ENCODE data around the gene CCDC12.
"Not testable (repeated sequence)": the region's sequence is repeated elsewhere in the genome, so short reads cannot be mapped to it uniquely, and the experiment has no call there.

CCDC12 gene

GRCh38 chr3:46970391-46971091 is 6.0 kb downstream of the CCDC12 start:
- no peaks in the 10 kb centered on the region; the same call in 1 of the 2 replicates for H3K4me1 ChIP-seq (ENCODE audit: insufficient read depth, low read length)
- no peaks in the 10 kb centered on the region for H3K9me3 ChIP-seq (ENCODE audit: control insufficient read depth, insufficient read depth, low read length)
- H3K9ac ChIP-seq (ENCODE audit: low read depth, low read length): no peak overlapping the region
- peaks cover 3% of the 10 kb centered on the region; the same call in 1 of the 2 replicates for H3K36me3 ChIP-seq (ENCODE audit: insufficient read depth, low read length)

DNA sequence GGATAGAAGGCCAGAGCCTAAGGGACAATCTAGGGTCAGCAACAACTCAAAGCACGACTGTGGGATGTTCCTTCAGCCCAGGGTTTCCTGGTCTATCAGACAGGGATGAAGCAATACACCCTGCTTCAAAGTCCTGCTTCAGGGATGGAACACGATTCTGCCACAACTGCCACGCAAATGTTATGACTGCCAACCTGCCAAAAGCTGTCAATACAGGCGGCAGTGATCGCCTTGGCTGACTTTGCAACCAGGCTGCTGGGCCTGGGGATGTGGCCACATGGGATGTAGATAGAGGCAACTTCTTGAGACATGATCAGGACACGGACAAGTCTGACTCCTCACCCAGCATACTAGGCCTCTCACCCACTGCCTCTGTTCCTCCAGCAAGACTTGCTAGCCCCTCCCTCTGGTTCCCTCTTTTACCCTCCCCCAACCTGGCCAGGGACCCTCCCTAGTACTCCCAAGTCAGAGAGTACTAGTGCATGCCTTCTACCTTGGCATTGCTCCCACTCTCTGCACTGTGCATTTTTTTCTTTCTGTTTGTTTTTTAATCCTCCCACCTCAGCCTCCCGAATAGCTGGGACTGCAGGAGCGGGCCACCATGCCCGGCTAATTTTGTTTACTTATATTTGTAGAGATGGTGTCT is 7.6 kb downstream of the CCDC12 start:
- Histone ChIP-seq H3K9ac (ENCODE audit: low read depth, low read length) (no peak overlapping the region), H3K9me3 (ENCODE audit: control insufficient read depth, insufficient read depth, low read length) (no peaks in the 10 kb centered on the region), H3K4me1 (ENCODE audit: insufficient read depth, low read length) (no peaks in the 10 kb centered on the region; the same call in 1 of the 2 replicates), H3K36me3 (ENCODE audit: insufficient read depth, low read length) (no peaks in the 10 kb centered on the region; the same call in 1 of the 2 replicates)

- no peak overlapping the region for H3K9ac ChIP-seq (ENCODE audit: low read depth, low read length)
- peaks cover 5% of the 10 kb centered on the region; the same call in 1 of the 2 replicates for H3K9me3 ChIP-seq (ENCODE audit: control insufficient read depth, insufficient read depth, low read length)
- H3K4me1 ChIP-seq (ENCODE audit: insufficient read depth, low read length): no peaks in the 10 kb centered on the region; the same call in 1 of the 2 replicates
- peaks cover 6% of the 10 kb centered on the region; the same call in 1 of the 2 replicates for H3K36me3 ChIP-seq (ENCODE audit: insufficient read depth, low read length)
These were observed 9.7 kb downstream of the CCDC12 start for GRCh38 chr3:46966811-46967210.

DNA sequence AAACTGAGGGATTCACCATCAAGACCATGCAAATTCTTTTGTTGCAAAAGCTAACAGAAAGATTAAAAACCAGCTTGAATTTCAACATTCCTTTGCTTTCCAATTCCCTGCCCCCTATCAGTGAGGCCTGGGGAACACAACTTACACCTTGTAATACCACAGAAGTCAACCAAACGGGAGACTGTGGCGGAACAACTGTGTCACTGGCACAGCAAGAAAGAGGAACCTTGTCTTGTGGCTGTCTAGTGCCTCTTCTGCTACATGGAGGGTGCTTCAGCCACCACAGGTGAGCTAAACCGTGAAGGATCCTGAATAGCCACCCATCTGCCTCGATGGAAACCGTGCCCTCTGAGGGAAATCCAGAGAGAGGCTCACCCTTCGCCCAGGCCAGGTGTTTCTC is 11.4 kb downstream of the CCDC12 start:
- Histone ChIP-seq H3K9me3 (ENCODE audit: control insufficient read depth, insufficient read depth, low read length) (peaks cover 5% of the 10 kb centered on the region; the same call in 1 of the 2 replicates), H3K4me1 (ENCODE audit: insufficient read depth, low read length) (peaks cover 14% of the 10 kb centered on the region; the same call in 1 of the 2 replicates), H3K36me3 (ENCODE audit: insufficient read depth, low read length) (peaks cover 6% of the 10 kb centered on the region), H3K9ac (ENCODE audit: low read depth, low read length) (no peak overlapping the region)

- peaks cover 20% of the 10 kb centered on the region for H3K4me1 ChIP-seq (ENCODE audit: insufficient read depth, low read length)
- not testable (repeated sequence) for H3K9me3 ChIP-seq (ENCODE audit: control insufficient read depth, insufficient read depth, low read length); H3K9ac ChIP-seq (ENCODE audit: low read depth, low read length); H3K36me3 ChIP-seq (ENCODE audit: insufficient read depth, low read length)
These were observed 12.4 kb downstream of the CCDC12 start for GRCh38 chr3:46964038-46964590.

DNA sequence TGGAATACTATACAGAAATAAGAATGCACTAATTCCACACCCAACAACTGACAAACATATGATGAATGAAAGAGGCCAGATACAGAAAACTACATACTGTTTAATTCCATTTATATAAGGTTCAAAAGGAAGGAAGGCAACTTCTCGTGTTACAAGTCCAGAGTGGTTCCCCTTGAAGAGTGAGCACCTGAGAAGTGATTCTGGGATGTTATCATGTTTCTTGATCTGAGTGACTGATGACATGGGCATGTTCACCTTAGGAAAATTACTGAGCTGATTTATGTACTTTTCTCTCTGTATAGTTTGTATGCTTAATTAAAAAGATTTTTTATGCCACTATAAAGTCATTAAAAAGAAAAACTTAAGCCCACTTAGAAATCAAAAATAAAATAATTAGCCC is 13.6 kb downstream of the CCDC12 start:
- H3K9me3 ChIP-seq (ENCODE audit: control insufficient read depth, insufficient read depth, low read length): peaks cover 5% of the 10 kb centered on the region; the same call in 1 of the 2 replicates
- peaks cover 6% of the 10 kb centered on the region for H3K36me3 ChIP-seq (ENCODE audit: insufficient read depth, low read length)
- peaks cover 20% of the 10 kb centered on the region for H3K4me1 ChIP-seq (ENCODE audit: insufficient read depth, low read length)
- no peak overlapping the region for H3K9ac ChIP-seq (ENCODE audit: low read depth, low read length)

DNA sequence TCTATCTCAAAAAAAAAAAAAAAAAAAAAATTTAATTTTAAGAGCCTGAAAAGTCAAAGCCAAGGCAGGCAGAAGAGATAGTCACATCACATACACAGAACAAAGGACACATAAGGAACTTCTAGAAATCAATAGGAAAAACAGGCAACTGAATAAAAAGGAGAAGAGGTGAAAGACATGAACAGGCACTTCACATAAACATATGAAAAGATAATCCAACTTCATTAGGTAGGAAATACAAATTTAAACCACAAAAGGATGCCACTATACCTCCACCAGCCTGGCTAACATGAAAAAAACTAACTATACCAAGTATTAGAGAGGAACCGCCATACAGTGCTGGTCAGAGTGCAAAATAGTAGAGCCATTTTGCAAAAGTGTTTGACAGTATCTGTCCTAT is 14.1 kb downstream of the CCDC12 start:
- Histone ChIP-seq H3K4me1 (ENCODE audit: insufficient read depth, low read length) (peaks cover 20% of the 10 kb centered on the region), H3K9me3 (ENCODE audit: control insufficient read depth, insufficient read depth, low read length) (peaks cover 5% of the 10 kb centered on the region; the same call in 1 of the 2 replicates), H3K9ac (ENCODE audit: low read depth, low read length) (no peak overlapping the region), H3K36me3 (ENCODE audit: insufficient read depth, low read length) (peaks cover 6% of the 10 kb centered on the region)

DNA sequence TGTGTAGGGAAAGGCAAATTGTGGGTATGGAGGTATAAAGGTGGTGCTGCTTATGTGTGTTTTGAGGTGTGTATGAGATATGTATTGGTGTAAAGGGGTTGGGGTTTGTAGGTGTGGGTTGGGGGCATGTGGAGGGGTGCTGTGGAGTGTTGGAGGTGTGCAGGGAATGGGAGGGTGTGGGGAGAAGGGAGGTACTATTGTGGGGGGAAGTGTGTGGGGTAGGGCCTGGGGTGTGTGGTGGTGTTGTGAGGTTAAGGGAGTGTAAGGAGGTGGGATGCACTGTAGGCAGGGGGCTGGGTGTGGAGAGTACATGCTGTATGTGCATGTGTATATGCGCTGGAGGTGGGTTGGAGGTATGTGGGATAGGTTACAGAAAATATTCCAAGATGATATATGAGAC is 15.7 kb downstream of the CCDC12 start:
- Histone ChIP-seq H3K4me1 (ENCODE audit: insufficient read depth, low read length) (peaks cover 20% of the 10 kb centered on the region), H3K9ac (ENCODE audit: low read depth, low read length) (no peak overlapping the region), H3K36me3 (ENCODE audit: insufficient read depth, low read length) (peaks cover 6% of the 10 kb centered on the region), H3K9me3 (ENCODE audit: control insufficient read depth, insufficient read depth, low read length) (peaks cover 5% of the 10 kb centered on the region; the same call in 1 of the 2 replicates)

- peaks cover 5% of the 10 kb centered on the region; the same call in 1 of the 2 replicates for H3K9me3 ChIP-seq (ENCODE audit: control insufficient read depth, insufficient read depth, low read length)
- H3K4me1 ChIP-seq (ENCODE audit: insufficient read depth, low read length): peaks cover 20% of the 10 kb centered on the region
- no peak overlapping the region for H3K9ac ChIP-seq (ENCODE audit: low read depth, low read length)
- peaks cover 6% of the 10 kb centered on the region for H3K36me3 ChIP-seq (ENCODE audit: insufficient read depth, low read length)
These were observed 16.4 kb downstream of the CCDC12 start for GRCh38 chr3:46960081-46960701.

DNA sequence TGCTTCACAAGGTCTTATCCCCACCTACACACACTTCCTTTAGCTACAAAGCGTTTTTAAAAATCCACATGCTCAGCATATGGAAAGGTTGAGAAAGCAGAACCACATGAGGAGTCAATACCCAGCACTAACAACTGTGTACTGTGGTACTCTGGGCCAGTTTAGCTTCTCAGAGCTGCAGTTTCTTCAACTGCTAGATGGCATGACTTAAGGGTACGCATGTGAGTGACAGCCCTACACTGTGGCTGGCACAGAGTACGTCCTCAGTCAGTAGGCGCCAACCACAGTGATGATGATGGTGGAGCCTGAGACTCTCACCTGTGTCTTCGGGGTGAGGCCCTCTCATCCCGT is 17.4 kb downstream of the CCDC12 start:
- peaks cover 5% of the 10 kb centered on the region; the same call in 1 of the 2 replicates for H3K9me3 ChIP-seq (ENCODE audit: control insufficient read depth, insufficient read depth, low read length)
- H3K36me3 ChIP-seq (ENCODE audit: insufficient read depth, low read length): peaks cover 6% of the 10 kb centered on the region
- no peak overlapping the region for H3K9ac ChIP-seq (ENCODE audit: low read depth, low read length)
- peaks cover 20% of the 10 kb centered on the region for H3K4me1 ChIP-seq (ENCODE audit: insufficient read depth, low read length)

DNA sequence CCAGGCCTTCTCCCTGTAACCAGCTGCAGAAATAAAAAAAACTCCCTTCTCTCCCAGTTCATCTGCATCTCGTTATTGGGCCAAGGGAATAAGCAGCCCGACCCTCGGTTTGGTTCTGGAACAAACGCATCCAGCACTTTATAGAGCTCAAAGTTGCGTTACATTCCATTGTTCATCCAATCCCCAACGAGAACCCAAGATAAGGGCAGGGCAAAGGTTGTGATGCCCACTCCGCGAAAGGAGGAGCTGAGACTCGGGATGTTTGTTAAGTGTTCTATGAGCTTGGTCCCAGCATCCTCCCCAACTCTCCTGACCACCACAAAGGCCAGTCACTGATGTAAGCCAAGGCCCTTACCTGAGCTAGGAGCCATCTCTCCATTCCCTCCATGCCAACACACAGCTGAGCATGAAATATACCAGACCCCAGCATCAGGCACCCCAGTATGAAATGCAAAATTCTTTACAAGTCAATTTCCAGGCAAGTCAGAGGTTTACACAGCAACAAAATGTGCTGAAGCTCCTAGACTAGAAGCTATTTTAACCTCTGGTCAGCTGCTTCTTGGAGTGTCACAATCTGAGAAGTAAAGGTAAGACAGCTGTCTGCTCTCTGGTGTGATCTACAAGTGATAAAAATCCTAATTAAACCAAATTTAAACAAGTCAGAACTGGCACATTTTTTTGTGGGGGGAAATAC is 17.9 kb downstream of the CCDC12 start:
- peaks cover 6% of the 10 kb centered on the region for H3K36me3 ChIP-seq (ENCODE audit: insufficient read depth, low read length)
- H3K9me3 ChIP-seq (ENCODE audit: control insufficient read depth, insufficient read depth, low read length): peaks cover 5% of the 10 kb centered on the region; the same call in 1 of the 2 replicates
- H3K9ac ChIP-seq (ENCODE audit: low read depth, low read length): no peak overlapping the region
- peaks cover 20% of the 10 kb centered on the region for H3K4me1 ChIP-seq (ENCODE audit: insufficient read depth, low read length)

- Histone ChIP-seq H3K36me3 (ENCODE audit: insufficient read depth, low read length) (no peaks in the 10 kb centered on the region; the same call in 1 of the 2 replicates), H3K9me3 (ENCODE audit: control insufficient read depth, insufficient read depth, low read length) (no peaks in the 10 kb centered on the region), H3K4me1 (ENCODE audit: insufficient read depth, low read length) (peaks cover 30% of the 10 kb centered on the region)
These were observed 19.3 kb downstream of the CCDC12 start for GRCh38 chr3:46957092-46957820.

GRCh38 chr3:46955801-46956259 is 20.7 kb downstream of the CCDC12 start:
- Histone ChIP-seq H3K9me3 (ENCODE audit: control insufficient read depth, insufficient read depth, low read length) (no peaks in the 10 kb centered on the region), H3K4me1 (ENCODE audit: insufficient read depth, low read length) (peaks cover 22% of the 10 kb centered on the region), H3K9ac (ENCODE audit: low read depth, low read length) (no peak overlapping the region), H3K36me3 (ENCODE audit: insufficient read depth, low read length) (no peaks in the 10 kb centered on the region)

More at GRCh38 chr3:46957092-46957820, 19.3 kb downstream of the CCDC12 start:
- no peak overlapping the region for H3K9ac ChIP-seq (ENCODE audit: low read depth, low read length)
